GM21360 (cell line): ENCODE measurements around the gene ZFHX2.

Source experiments
- ATAC-seq: cut with Tn5 transposase; IDR thresholded peaks from one replicate; pipeline ENCODE4 v1.9.1; 2021; ENCODE audit warnings: mild to moderate bottlenecking, moderate library complexity; ENCODE audit not compliant: unreplicated experiment

The ZFHX2 gene

GRCh38 chr14:23561873-23562821, 10.6 kb upstream of the ZFHX2 start:
- no peak for ATAC-seq

- ATAC-seq, result no peak
Observed at GRCh38 chr14:23561259-23561658, 9.7 kb upstream of the ZFHX2 start.

GRCh38 chr14:23559926-23560520, 8.5 kb upstream of the ZFHX2 start:
- no peak for ATAC-seq

- no peak for ATAC-seq
Observed at GRCh38 chr14:23559010-23559925, 7.7 kb upstream of the ZFHX2 start.

- ATAC-seq, result no peak
Observed at GRCh38 chr14:23558346-23559009, 6.9 kb upstream of the ZFHX2 start.

GRCh38 chr14:23557946-23558345, 6.4 kb upstream of the ZFHX2 start:
- ATAC-seq, result no peak

GRCh38 chr14:23557521-23557920, 6.0 kb upstream of the ZFHX2 start:
- no peak for ATAC-seq

GRCh38 chr14:23556700-23557440, 5.3 kb upstream of the ZFHX2 start:
- ATAC-seq, result no peak

- peak; percentile 72 for ATAC-seq
Observed at GRCh38 chr14:23555882-23556699, 4.5 kb upstream of the ZFHX2 start, which contains the start of gene THTPA. THTPA (plus strand) TSS chr14:23556271; CDS start chr14:23556758, 487 bp downstream.

GRCh38 chr14:23555533-23555881, 3.9 kb upstream of the ZFHX2 start:
- no peak for ATAC-seq

- ATAC-seq, result no peak
Observed at GRCh38 chr14:23550812-23551265, 726 bp downstream of the ZFHX2 start.

- no peak for ATAC-seq
Observed at GRCh38 chr14:23550131-23550811, 1.3 kb downstream of the ZFHX2 start.

- ATAC-seq, result no peak
Observed at GRCh38 chr14:23548351-23549318, 2.9 kb downstream of the ZFHX2 start.

- ATAC-seq, result no peak
Observed at GRCh38 chr14:23547924-23548323, 3.6 kb downstream of the ZFHX2 start.

GRCh38 chr14:23546450-23547035, 5.0 kb downstream of the ZFHX2 start:
- ATAC-seq, result no peak

GRCh38 chr14:23545740-23546365, 5.7 kb downstream of the ZFHX2 start:
- no peak for ATAC-seq
